ENCODE measurements around the gene GSTK1. TPM values are rescaled to one million over a fixed set of nuclear protein-coding genes. Genes with fewer than 3 reads are reported as not detected.

Gene GSTK1
- 299 and 354 TPM in 2 replicates for polyA plus RNA-seq (2012; rRNA removed)
- polyA plus RNA-seq (2012; cell fraction: cytosol; rRNA removed) = 210 and 257 TPM in 2 replicates
- polyA plus RNA-seq (2012; cell fraction: nucleus; rRNA removed) = 826 and 869 TPM in 2 replicates

DNA sequence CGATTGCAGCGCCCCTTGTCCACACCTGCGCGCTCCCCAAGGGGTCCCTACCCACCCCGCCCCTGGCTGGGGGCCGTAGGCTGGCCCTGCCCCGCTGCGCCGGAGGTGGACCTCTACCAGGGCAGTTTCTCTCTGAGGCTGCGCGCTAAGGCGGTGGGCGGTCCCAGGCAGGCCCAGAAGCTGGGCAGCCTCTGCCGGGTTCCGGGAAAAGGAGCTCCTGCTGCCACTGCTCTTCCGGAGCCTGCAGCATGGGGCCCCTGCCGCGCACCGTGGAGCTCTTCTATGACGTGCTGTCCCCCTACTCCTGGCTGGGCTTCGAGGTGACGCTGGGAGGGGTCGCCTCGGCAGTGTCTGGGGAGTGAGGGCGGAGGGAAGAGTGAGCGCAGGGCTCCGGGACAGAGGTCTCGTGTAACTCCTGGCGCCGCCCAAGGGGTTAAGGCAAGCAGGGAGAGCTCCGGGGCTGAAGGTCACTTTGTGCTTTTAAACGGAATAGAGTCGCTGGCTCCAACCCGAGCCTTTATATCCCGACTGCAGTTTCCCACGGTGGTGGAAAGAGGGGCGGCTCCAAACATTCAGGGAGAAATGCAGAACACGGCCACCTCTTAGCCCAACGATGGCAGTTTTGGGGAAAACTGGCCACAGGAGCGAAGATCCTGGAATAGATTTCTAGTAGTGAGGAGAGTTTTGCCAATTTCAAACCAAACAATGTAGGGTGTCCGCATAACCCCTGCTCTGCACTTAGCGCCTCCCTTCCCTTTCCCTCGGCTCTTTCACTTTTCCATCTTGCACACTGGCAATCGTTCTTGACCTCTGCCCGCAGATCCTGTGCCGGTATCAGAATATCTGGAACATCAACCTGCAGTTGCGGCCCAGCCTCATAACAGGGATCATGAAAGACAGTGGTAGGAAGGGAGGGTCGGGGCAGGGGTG, at the start of gene GSTK1:
TSS of gene GSTK1 (plus strand) at position 176 of the 930 bp plus-strand sequence. CDS start at position 249, 73 bp downstream.
- CTCF ChIA-PET = interaction anchor here (0.9 to 3.9 kb wide), 15 partner anchors 13 to 153 kb away, joined by 3 to 17 read pairs (median 5); partner anchors contain the start of gene CASP2
- 1% methylated on average over 43 of the region's 48 CpGs for WGBS (ENCODE audit: low lambda C conversion rate)
- TF ChIP-seq FOXM1 (IDR thresholded peaks at IDR 0.05; ENCODE audit: low read depth) = no peak
- TF ChIP-seq EZH2phosphoT487 (IDR thresholded peaks at IDR 0.05; ENCODE audit: borderline replicate concordance, low read depth) = no peak
- no peak for TF ChIP-seq TEAD4 (IDR thresholded peaks at IDR 0.05; ENCODE audit: borderline replicate concordance, insufficient read depth)
- TF ChIP-seq TAF1 (IDR thresholded peaks at IDR 0.05; ENCODE audit: borderline replicate concordance, low read depth, low read length) = peak; percentile 90
- TF ChIP-seq FOSL2 (IDR thresholded peaks at IDR 0.05; ENCODE audit: borderline replicate concordance, low read depth) = no peak
- no peak for TF ChIP-seq ZBTB33 (IDR thresholded peaks at IDR 0.05; ENCODE audit: borderline replicate concordance, low read depth)
- TF ChIP-seq FOXJ3 (CRISPR knock-in tag; IDR thresholded peaks at IDR 0.05) = peak; percentile 64
- TF ChIP-seq NRF1 (IDR thresholded peaks at IDR 0.05; ENCODE audit: low read depth, low read length) = peak; percentile 80
- TF ChIP-seq RXRA (IDR thresholded peaks at IDR 0.05; ENCODE audit: borderline replicate concordance, low read depth) = no peak
- peak; percentile 92 for TF ChIP-seq MXI1 (IDR thresholded peaks at IDR 0.05; ENCODE audit: low read depth, low read length)
- TF ChIP-seq MAX (IDR thresholded peaks at IDR 0.05; ENCODE audit: low read depth) = peak; percentile 88
- peak; percentile 99 for TF ChIP-seq POLR2AphosphoS5 (IDR thresholded peaks at IDR 0.05; ENCODE audit: low read depth, low read length)
- TF ChIP-seq RAD21 (IDR thresholded peaks at IDR 0.05; ENCODE audit: low read length) = no peak
- no peak; the same call in 1 of the 2 replicates for TF ChIP-seq RCOR1 (IDR thresholded peaks at IDR 0.05; ENCODE audit: low read length)
- TF ChIP-seq CHD2 (IDR thresholded peaks at IDR 0.05; ENCODE audit: low read length, partially characterized antibody) = peak; percentile 38
- TF ChIP-seq, protein P1, sequence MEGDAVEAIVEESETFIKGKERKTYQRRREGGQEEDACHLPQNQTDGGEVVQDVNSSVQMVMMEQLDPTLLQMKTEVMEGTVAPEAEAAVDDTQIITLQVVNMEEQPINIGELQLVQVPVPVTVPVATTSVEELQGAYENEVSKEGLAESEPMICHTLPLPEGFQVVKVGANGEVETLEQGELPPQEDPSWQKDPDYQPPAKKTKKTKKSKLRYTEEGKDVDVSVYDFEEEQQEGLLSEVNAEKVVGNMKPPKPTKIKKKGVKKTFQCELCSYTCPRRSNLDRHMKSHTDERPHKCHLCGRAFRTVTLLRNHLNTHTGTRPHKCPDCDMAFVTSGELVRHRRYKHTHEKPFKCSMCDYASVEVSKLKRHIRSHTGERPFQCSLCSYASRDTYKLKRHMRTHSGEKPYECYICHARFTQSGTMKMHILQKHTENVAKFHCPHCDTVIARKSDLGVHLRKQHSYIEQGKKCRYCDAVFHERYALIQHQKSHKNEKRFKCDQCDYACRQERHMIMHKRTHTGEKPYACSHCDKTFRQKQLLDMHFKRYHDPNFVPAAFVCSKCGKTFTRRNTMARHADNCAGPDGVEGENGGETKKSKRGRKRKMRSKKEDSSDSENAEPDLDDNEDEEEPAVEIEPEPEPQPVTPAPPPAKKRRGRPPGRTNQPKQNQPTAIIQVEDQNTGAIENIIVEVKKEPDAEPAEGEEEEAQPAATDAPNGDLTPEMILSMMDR (IDR thresholded peaks at IDR 0.05) = 0 out of 2 replicates have a peak, but pooled peaks have one; percentile 8
- TF ChIP-seq, protein P2, sequence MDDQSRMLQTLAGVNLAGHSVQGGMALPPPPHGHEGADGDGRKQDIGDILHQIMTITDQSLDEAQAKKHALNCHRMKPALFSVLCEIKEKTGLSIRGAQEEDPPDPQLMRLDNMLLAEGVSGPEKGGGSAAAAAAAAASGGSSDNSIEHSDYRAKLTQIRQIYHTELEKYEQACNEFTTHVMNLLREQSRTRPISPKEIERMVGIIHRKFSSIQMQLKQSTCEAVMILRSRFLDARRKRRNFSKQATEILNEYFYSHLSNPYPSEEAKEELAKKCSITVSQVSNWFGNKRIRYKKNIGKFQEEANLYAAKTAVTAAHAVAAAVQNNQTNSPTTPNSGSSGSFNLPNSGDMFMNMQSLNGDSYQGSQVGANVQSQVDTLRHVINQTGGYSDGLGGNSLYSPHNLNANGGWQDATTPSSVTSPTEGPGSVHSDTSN (IDR thresholded peaks at IDR 0.05) = no peak
- TF ChIP-seq MEF2A (IDR thresholded peaks at IDR 0.05; ENCODE audit: borderline replicate concordance, low read depth) = no peak
- TF ChIP-seq ELF1 (IDR thresholded peaks at IDR 0.05) = peak; percentile 91
- TF ChIP-seq GATA2 (CRISPR knock-in tag; IDR thresholded peaks at IDR 0.05) = no peak
- TF ChIP-seq JUND (IDR thresholded peaks at IDR 0.05) = no peak
- no peak; the same call in 1 of the 2 replicates for TF ChIP-seq YY1 (IDR thresholded peaks at IDR 0.05; ENCODE audit: low read depth)
- TF ChIP-seq IRF3 (IDR thresholded peaks at IDR 0.05; ENCODE audit: low read depth, low read length) = no peak
- no peak for TF ChIP-seq SMC3 (IDR thresholded peaks at IDR 0.05; ENCODE audit: low read depth, low read length)

More for the DNA sequence above, at the start of gene GSTK1:
- peak; percentile 94 for DNase-seq
- H2AFZ ChIP-seq (ENCODE audit: low read depth) = peak within 1 kb of the TSS; percentile 95
- no peaks in the 10 kb centered on the region for H4K20me1 ChIP-seq (ENCODE audit: insufficient read depth)
- H3K36me3 ChIP-seq (replicated peaks in 1 of 2; ENCODE audit: control insufficient read depth in 1 of 2, insufficient read depth in 2 of 2, low read length in 1 of 2) = peaks cover 30 to 31% of the 10 kb centered on the region in 2 experiments
- H3K9me2 ChIP-seq = no peaks in the 10 kb centered on the region
- no peaks in the 10 kb centered on the region for H3F3A ChIP-seq (replicated peaks; ENCODE audit: insufficient read depth)
- H3K9ac ChIP-seq = peak within 1 kb of the TSS; percentile 72
- H3K9me3 ChIP-seq = no peaks in the 10 kb centered on the region
- peaks cover 23% of the 10 kb centered on the region for H3K79me2 ChIP-seq (ENCODE audit: insufficient read depth)
- POLR2A ChIA-PET = interaction anchor here (0.5 to 1.6 kb wide), 11 partner anchors 8 to 256 kb away, joined by 3 to 13 read pairs (median 4); partner anchors contain the start of gene CASP2
- peak within 1 kb of the TSS; percentile 76 to 96 for H3K4me3 ChIP-seq (ENCODE audit: low read depth in 2 of 2, low read length in 1 of 2)
- no peaks in the 10 kb centered on the region for H3K27me3 ChIP-seq (ENCODE audit: insufficient read depth)
- H3K4me1 ChIP-seq (ENCODE audit: control insufficient read depth in 1 of 2, insufficient read depth in 2 of 2, low read depth in 1 of 2, low read length in 1 of 2) = peaks cover 7 to 12% of the 10 kb centered on the region in 2 experiments; a peak in 2 of 4 replicates
- peak within 1 kb of the TSS; percentile 91 for H3K4me2 ChIP-seq
- peak within 1 kb of the TSS; percentile 54 to 79; a peak in 3 of 4 replicates for H3K27ac ChIP-seq (ENCODE audit: low read depth in 2 of 2, low read length in 1 of 2)
